Measurements from ENCODE around the gene CREB5. TPM values are rescaled to one million over a fixed set of nuclear protein-coding genes. Genes with fewer than 3 reads are reported as not detected.
"Not testable (repeated sequence)": the region's sequence is repeated elsewhere in the genome, so short reads cannot be mapped to it uniquely, and the experiment has no call there.

The CREB5 gene
- total RNA-seq, 8 experiments from 2014 or later = 3.9 to 36.6 (median 12.8) TPM

DNA sequence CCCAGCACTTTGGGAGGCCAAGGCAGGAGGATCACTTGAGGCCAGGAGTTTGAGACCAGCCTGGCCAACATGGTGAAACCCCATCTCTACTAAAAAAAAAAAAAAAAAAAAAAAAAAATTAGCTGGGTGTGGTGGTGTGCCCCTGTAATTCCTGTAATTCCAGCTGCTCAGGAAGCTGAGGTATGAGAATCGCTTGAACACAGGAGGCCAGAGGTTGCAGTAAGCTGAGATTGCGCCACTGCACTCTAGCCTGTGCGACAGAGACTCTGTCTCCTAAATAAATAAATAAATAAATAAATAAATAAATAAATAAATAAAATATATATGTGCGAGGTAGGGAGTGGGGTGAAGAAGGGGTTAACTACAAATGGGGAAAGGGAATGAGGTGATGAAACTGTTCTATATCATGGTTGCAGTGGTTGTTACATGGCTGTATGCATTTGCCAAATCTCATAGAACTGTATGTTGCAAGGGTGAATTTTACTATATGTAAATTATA lies 199.1 kb downstream of the CREB5 start:
- H3K27ac ChIP-seq; ATAC-seq (replicated peaks in 6 of 8); H3K4me1 ChIP-seq (replicated peaks in 1 of 2); H3K4me3 ChIP-seq: not testable (repeated sequence)
- in situ Hi-C loops (cut with MboI; ENCODE audit: low pct_unique_long_range_greater_than_20kb in 2 of 9, low sequenced_read_pairs in 9 of 9, unreplicated experiment in 9 of 9) = loop anchor here in 1 of 9 experiments (25.0 kb wide), 1 partner anchor 224 kb away; no protein-coding TSS in a partner anchor
- 71 to 100% (median 89%) methylated on average over 1 to 4 of the region's 4 CpGs; no CpG with 5 or more reads in 1 of the 10 experiments for WGBS, 10 experiments

DNA sequence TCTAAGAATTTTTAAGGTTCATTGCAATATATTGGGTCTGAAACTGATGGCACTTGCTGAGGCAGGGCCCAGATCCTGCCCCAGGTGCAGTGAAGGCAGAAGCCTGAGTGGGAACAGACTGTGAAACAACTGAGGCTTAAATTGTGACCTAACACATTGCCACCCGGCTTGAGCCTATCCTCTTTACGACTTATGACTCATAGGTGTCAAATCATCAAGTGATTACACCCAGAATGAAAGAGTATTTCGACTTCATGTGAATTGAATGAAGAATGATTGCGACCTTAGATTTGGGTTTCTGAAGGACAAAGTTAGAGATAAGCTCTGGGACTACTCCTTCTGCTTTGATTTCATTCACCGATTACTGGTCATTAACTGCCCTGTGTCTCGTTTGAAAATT lies 200.9 kb downstream of the CREB5 start:
- 59 to 87% (median 72%) methylated on average over 2 to 6 of the region's 6 CpGs for WGBS, 10 experiments
- in situ Hi-C loops (cut with MboI; ENCODE audit: low pct_unique_long_range_greater_than_20kb in 2 of 9, low sequenced_read_pairs in 9 of 9, unreplicated experiment in 9 of 9) = loop anchor here in 1 of 9 experiments (25.0 kb wide), 1 partner anchor 226 kb away; no protein-coding TSS in a partner anchor
- H3K4me1 ChIP-seq (replicated peaks in 1 of 2) = peaks cover 0 to 3% of the 10 kb centered on the region in 2 donors
- no peak overlapping the region for H3K27ac ChIP-seq
- H3K4me3 ChIP-seq = no peak overlapping the region
- peak in 7 of 8 experiments; percentile 23 to 64 (median 41) for ATAC-seq (replicated peaks in 6 of 8)

DNA sequence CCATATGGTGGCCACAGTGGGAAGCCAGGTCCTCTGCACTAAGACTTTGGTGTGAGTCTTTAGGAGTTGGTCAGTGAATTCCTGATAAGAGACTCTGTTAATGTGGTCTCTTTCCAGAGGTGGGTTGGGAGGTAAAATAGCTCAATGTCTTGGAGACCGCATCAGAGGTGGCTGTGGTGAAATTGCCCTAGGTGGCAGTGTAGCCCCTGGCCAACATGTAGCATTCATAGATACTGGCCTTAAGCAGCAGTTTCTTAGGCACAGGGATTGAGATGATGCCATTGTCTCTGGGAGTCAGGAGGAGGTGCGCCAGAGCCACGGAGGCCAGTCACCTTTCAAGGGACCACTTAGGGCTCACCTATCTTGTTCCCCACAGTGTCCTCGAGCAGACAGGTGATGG lies 202.8 kb downstream of the CREB5 start:
- WGBS, 10 experiments = 60 to 100% (median 80%) methylated on average over 1 to 3 of the region's 4 CpGs; no CpG with 5 or more reads in 3 of the 10 experiments
- H3K4me1 ChIP-seq (replicated peaks in 1 of 2) = peaks cover 0 to 3% of the 10 kb centered on the region in 2 donors
- in situ Hi-C loops (cut with MboI; ENCODE audit: low pct_unique_long_range_greater_than_20kb in 2 of 9, low sequenced_read_pairs in 9 of 9, unreplicated experiment in 9 of 9) = loop anchor here in 1 of 9 experiments (25.0 kb wide), 1 partner anchor 228 kb away; no protein-coding TSS in a partner anchor
- peak in 1 of 8 experiments; percentile 73 for ATAC-seq (replicated peaks in 6 of 8)
- H3K4me3 ChIP-seq = no peak overlapping the region
- H3K27ac ChIP-seq = no peak overlapping the region

DNA sequence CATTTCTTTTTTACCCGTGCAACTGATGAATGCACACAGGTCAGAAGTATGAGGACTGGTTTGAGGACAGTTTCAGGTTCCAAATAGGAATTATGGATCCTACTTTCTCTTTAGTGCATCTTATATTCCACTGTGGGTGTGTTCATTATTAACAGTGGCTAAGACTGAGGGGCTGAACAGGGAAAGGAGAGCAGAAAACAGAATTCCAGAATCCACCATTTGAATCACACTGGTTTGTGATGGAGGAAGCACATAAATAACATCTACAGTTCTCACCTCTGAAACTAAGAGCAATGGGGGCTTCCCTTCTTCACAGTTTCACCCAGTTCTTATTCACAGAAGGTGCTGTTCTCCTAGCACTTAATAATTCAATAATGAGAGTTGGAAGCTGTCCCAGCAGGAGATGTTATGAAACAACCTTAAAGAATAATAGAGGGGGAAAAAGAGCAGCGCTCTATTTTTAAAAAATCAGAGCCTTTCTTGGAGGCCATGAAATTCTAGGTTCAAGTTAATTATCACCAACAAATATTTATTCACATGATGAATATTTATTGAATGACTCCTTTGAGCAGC lies 205.1 kb downstream of the CREB5 start:
- in situ Hi-C loops (cut with MboI; ENCODE audit: low pct_unique_long_range_greater_than_20kb in 2 of 9, low sequenced_read_pairs in 9 of 9, unreplicated experiment in 9 of 9) = loop anchor here in 1 of 9 experiments (25.0 kb wide), 1 partner anchor 230 kb away; no protein-coding TSS in a partner anchor
- Histone ChIP-seq H3K4me1 (replicated peaks in 1 of 2) (peaks cover 0 to 2% of the 10 kb centered on the region in 2 donors), H3K27ac (no peak overlapping the region), H3K4me3 (no peak overlapping the region)
- no peak for ATAC-seq (replicated peaks in 6 of 8)
- 89 to 100% (median 94%) methylated on average over 1 to 2 of the region's 2 CpGs; no CpG with 5 or more reads in 3 of the 10 experiments for WGBS, 10 experiments

DNA sequence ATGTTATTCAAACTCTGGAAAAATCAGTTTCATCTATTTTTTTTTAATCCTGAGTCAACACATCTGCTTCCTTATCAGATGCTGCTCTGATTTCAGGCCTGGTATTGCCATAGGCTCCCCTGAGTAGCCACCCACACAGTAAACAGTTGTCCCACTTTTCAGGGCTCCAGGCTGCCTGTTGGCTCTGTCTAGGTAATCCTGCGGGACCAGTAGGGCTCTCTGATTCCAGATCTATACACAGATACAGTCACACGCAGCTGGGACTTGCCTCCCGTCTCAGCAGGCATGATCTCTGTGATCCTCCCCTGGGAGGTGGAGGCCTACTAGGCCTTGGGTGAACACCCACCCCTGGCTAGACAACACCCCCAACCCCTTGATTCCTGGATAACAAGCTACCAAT lies 206.1 kb downstream of the CREB5 start:
- peak in 2 of 8 experiments; percentile 39 to 70 for ATAC-seq (replicated peaks in 6 of 8)
- Histone ChIP-seq H3K4me1 (replicated peaks in 1 of 2) (no peaks in the 10 kb centered on the region), H3K4me3 (no peak overlapping the region), H3K27ac (no peak overlapping the region)
- in situ Hi-C loops (cut with MboI; ENCODE audit: low pct_unique_long_range_greater_than_20kb in 2 of 9, low sequenced_read_pairs in 9 of 9, unreplicated experiment in 9 of 9) = loop anchor here in 1 of 9 experiments (25.0 kb wide), 1 partner anchor 231 kb away; no protein-coding TSS in a partner anchor
- WGBS, 10 experiments = 80 to 100% methylated on average over 1 to 2 of the region's 3 CpGs; no CpG with 5 or more reads in 8 of the 10 experiments

DNA sequence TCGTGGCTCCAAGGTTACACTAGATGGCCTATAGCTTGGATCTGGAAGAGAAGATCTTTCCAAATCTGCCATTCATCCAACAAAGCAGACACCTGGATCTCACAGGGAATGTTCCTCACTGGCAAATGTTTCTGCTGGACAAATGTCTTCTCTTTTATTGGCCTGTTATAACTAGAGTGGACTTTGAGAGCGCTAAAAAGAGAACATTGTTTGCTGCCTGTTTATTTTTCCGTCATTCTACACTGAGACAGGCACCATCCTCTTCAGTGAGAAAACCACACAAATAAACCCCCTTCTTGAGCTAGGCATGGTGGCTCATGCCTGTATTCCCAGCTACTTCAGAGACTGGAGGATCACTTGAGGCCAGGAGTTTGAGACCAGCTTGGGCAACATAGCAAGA lies 206.9 kb downstream of the CREB5 start:
- ATAC-seq (replicated peaks in 6 of 8) = no peak
- in situ Hi-C loops (cut with MboI; ENCODE audit: low pct_unique_long_range_greater_than_20kb in 2 of 9, low sequenced_read_pairs in 9 of 9, unreplicated experiment in 9 of 9) = loop anchor here in 1 of 9 experiments (25.0 kb wide), 1 partner anchor 232 kb away; no protein-coding TSS in a partner anchor
- no peak overlapping the region for H3K4me3 ChIP-seq
- no peak overlapping the region for H3K27ac ChIP-seq
- 89 to 100% (median 100%) methylated on average over 1 to 2 of the region's 3 CpGs; no CpG with 5 or more reads in 1 of the 10 experiments for WGBS, 10 experiments
- no peaks in the 10 kb centered on the region for H3K4me1 ChIP-seq (replicated peaks in 1 of 2)

DNA sequence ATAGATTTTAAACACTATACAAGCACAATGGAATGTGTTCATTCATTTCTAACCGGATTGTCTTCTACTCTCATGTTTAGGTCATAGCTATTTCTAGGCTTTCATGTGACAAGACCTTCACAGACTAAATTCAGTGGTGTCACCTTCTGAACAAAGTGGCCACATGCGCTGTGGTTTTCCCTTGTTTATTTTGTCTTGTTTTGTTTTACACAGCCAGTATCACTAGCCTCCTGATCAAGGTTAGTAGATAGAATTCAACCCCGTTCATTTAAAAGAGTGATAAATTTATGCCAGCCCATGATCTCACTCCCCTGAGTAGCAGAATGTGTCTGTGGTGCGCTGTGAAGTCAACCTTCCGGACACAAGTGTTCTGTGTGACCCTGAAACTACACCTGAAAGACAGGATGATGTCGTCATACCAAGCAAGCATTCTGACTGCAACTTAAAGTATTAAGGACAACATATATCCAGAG lies 209.1 kb downstream of the CREB5 start:
- H3K4me3 ChIP-seq = no peak overlapping the region
- in situ Hi-C loops (cut with MboI; ENCODE audit: low pct_unique_long_range_greater_than_20kb in 2 of 9, low sequenced_read_pairs in 9 of 9, unreplicated experiment in 9 of 9) = loop anchor here in 1 of 9 experiments (25.0 kb wide), 1 partner anchor 234 kb away; no protein-coding TSS in a partner anchor
- H3K4me1 ChIP-seq (replicated peaks in 1 of 2) = no peaks in the 10 kb centered on the region
- H3K27ac ChIP-seq = no peak overlapping the region
- ATAC-seq (replicated peaks in 6 of 8) = peak in 5 of 8 experiments; percentile 46 to 64 (median 57)
- 75 to 100% (median 81%) methylated on average over 1 to 6 of the region's 6 CpGs; no CpG with 5 or more reads in 2 of the 10 experiments for WGBS, 10 experiments

DNA sequence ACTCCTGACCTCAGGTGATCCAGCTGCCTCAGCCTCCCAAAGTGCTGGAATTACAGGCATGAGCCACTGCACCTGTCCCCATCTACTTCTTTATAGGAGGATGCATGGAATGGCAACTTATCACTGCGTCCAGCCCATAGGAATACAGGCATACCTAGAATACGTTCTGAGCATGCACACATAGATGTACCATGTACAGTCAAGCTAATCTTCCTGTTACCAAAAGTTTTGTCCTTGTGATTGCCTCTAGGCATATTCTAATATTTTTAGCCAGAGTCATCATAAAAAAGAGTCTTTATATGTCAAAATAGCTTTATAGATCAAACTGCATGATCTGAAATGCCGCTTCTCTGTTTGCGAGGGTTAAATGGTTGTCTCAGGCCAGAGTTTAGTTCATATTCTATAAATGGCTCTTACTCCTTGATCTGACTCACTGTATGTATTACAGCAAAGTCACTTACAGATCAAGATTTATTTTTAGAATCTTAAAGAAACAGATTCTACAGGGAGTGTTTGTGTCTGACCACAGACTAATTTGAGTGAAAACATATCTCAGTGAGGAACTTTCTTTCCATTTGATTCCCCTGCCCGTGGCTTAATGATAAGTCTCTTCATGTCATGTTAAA lies 210.9 kb downstream of the CREB5 start:
- WGBS, 10 experiments = 53 to 96% (median 82%) methylated on average over 2 to 5 of the region's 5 CpGs
- in situ Hi-C loops (cut with MboI; ENCODE audit: low pct_unique_long_range_greater_than_20kb in 2 of 9, low sequenced_read_pairs in 9 of 9, unreplicated experiment in 9 of 9) = loop anchor here in 1 of 9 experiments (25.0 kb wide), 1 partner anchor 236 kb away; no protein-coding TSS in a partner anchor
- H3K27ac ChIP-seq = no peak overlapping the region
- H3K4me1 ChIP-seq (replicated peaks in 1 of 2) = peaks cover 0 to 5% of the 10 kb centered on the region in 2 donors
- no peak overlapping the region for H3K4me3 ChIP-seq
- peak; percentile 49 to 93 (median 86) for ATAC-seq (replicated peaks in 6 of 8)

DNA sequence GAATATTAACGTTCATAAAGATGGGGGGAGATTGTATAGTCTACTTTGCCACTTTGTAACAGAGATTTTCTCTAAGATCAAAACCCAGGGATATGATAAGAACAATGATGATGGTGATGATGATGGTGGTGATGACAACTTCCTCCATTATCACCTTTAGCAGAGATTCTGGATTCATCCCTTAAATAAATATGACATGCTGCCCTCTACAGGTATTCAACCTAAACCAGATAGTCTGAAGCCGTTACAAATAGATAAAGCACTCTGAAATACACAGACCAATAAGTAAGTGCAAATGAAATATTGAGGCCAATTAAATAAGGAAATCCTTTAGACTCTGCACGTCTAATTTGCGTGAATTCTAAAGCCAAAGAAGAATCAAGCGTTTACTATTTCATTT lies 211.5 kb downstream of the CREB5 start:
- in situ Hi-C loops (cut with MboI; ENCODE audit: low pct_unique_long_range_greater_than_20kb in 2 of 9, low sequenced_read_pairs in 9 of 9, unreplicated experiment in 9 of 9) = loop anchor here in 1 of 9 experiments (25.0 kb wide), 1 partner anchor 237 kb away; no protein-coding TSS in a partner anchor
- 54 to 100% (median 69%) methylated on average over 1 to 5 of the region's 5 CpGs for WGBS, 10 experiments
- ATAC-seq (replicated peaks in 6 of 8) = peak in 2 of 8 experiments; percentile 25 to 30
- no peak overlapping the region for H3K4me3 ChIP-seq
- H3K4me1 ChIP-seq (replicated peaks in 1 of 2) = peaks cover 0 to 5% of the 10 kb centered on the region in 2 donors
- no peak overlapping the region for H3K27ac ChIP-seq

DNA sequence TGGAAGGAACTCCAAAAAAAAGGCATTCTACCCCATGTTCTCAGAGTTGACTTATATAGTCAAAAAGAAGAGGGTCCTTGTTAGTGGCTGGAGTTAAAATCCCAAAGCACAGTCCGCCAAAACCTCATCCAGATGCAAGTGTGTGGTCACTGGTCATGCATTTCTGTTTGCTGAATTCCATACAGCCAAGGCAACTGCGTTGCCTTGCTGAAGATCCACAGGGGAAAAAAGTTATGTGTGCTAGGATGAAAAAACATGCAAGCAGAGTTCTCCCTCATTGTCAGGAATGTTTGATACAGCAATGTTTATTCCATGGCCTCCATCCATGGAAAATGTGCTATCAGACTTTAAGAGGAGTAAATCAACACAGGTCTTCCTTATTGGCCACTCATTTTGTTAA lies 213.1 kb downstream of the CREB5 start:
- Histone ChIP-seq H3K4me3 (no peak overlapping the region), H3K4me1 (replicated peaks in 1 of 2) (peaks cover 0 to 5% of the 10 kb centered on the region in 2 donors), H3K27ac (no peak overlapping the region)
- ATAC-seq (replicated peaks in 6 of 8) = peak in 1 of 8 experiments; percentile 40
- 0 to 100% (median 80%) methylated on average over 1 to 2 of the region's 2 CpGs; no CpG with 5 or more reads in 1 of the 10 experiments for WGBS, 10 experiments
- in situ Hi-C loops (cut with MboI; ENCODE audit: low pct_unique_long_range_greater_than_20kb in 2 of 9, low sequenced_read_pairs in 9 of 9, unreplicated experiment in 9 of 9) = loop anchor here in 1 of 9 experiments (25.0 kb wide), 1 partner anchor 238 kb away; no protein-coding TSS in a partner anchor

DNA sequence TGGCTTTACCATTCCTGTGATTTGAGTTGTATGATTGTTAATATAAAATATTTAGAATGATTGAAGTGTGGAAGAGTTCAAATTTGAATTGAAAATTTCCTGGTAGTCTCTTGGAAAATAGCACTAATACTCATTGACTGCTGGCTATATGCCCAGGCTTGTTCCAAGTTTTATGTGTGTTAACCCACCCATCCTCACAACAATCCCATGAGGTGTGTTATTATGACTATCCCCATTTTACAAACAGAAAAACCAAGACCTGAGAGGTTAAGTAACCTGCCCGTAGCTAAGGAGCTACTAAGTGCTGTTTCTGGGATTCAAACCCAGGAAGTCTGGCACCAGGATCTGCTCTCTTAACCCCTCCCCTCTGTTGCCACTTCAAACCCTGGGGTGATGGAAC lies 213.9 kb downstream of the CREB5 start:
- in situ Hi-C loops (cut with MboI; ENCODE audit: low pct_unique_long_range_greater_than_20kb in 2 of 9, low sequenced_read_pairs in 9 of 9, unreplicated experiment in 9 of 9) = loop anchor here in 1 of 9 experiments (25.0 kb wide), 1 partner anchor 239 kb away; no protein-coding TSS in a partner anchor
- Histone ChIP-seq H3K27ac (no peak overlapping the region), H3K4me3 (no peak overlapping the region), H3K4me1 (replicated peaks in 1 of 2) (peaks cover 0 to 5% of the 10 kb centered on the region in 2 donors)
- ATAC-seq (replicated peaks in 6 of 8) = no peak
- WGBS, 10 experiments = 40 to 100% (median 79%) methylated on average over 1 of the region's 1 CpG; no CpG with 5 or more reads in 2 of the 10 experiments

DNA sequence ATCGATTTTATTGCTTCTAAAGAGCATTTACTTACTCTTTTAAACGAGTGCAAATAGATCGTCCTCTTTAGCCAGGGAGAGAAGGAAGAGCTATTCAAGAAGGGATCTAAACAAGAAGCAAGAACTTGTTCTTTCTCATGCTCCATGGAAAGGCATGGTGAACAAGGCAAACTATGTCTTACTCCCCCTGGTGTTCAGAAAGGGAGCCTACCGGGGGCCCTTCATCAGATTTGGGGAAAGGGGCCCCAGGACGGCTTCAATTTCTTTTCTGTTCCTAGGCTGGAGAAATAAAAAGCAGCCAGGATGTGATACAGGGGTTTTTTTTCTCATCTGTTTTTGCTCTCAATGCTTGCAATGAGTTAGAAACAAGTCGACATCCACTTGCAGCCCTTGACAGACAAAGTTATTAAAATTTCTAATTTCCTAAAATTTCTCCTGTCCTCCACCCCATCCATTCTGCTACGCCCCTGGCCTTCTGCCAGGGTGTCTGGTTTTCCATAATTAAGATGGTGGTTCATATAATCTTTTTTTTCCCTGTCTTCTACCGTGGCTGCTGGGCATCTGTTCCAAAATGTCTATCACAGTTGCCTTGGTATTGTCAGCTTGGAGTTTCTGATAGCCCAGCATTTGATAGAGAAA lies 214.4 kb downstream of the CREB5 start:
- Histone ChIP-seq H3K4me1 (replicated peaks in 1 of 2) (peaks cover 0 to 5% of the 10 kb centered on the region in 2 donors), H3K27ac (no peak overlapping the region), H3K4me3 (no peak overlapping the region)
- in situ Hi-C loops (cut with MboI; ENCODE audit: low pct_unique_long_range_greater_than_20kb in 2 of 9, low sequenced_read_pairs in 9 of 9, unreplicated experiment in 9 of 9) = loop anchor here in 1 of 9 experiments (25.0 kb wide), 1 partner anchor 239 kb away; no protein-coding TSS in a partner anchor
- ATAC-seq (replicated peaks in 6 of 8) = peak in 3 of 8 experiments; percentile 45 to 83 (median 63)
- WGBS, 10 experiments = 4 to 89% (median 39%) methylated on average over 3 to 8 of the region's 8 CpGs

Data from motor neuron (in vitro differentiated cells).